GM10847 (cell line): ENCODE data around the gene S100Z.

Source experiments
- POLR2A ChIP-seq: IDR thresholded peaks from 2 replicates; pipeline ENCODE4 v1.6.1; 2011; ENCODE audit not compliant: insufficient read length; ENCODE audit errors: extremely low read depth

The S100Z gene

GRCh38 chr5:76859591-76860247, 9.9 kb downstream of the S100Z start:
- TF ChIP-seq POLR2A = no peak

- TF ChIP-seq POLR2A = no peak
Measured at GRCh38 chr5:76861612-76862011, 11.8 kb downstream of the S100Z start.

- no peak for TF ChIP-seq POLR2A
Measured at GRCh38 chr5:76863001-76863400, 13.2 kb downstream of the S100Z start.

- TF ChIP-seq POLR2A = no peak
Measured at GRCh38 chr5:76866503-76866902, 16.7 kb downstream of the S100Z start.

GRCh38 chr5:76867038-76867437, 17.2 kb downstream of the S100Z start:
- no peak for TF ChIP-seq POLR2A

GRCh38 chr5:76867827-76868693, 18.2 kb downstream of the S100Z start:
- no peak for TF ChIP-seq POLR2A

GRCh38 chr5:76870046-76870445, 20.2 kb downstream of the S100Z start:
- TF ChIP-seq POLR2A = no peak

GRCh38 chr5:76874088-76874581, 24.3 kb downstream of the S100Z start:
- no peak for TF ChIP-seq POLR2A

GRCh38 chr5:76888733-76889300, 39.0 kb downstream of the S100Z start:
- no peak for TF ChIP-seq POLR2A

GRCh38 chr5:76893294-76893693, 43.5 kb downstream of the S100Z start:
- TF ChIP-seq POLR2A = no peak

GRCh38 chr5:76896196-76896595, 46.4 kb downstream of the S100Z start:
- no peak for TF ChIP-seq POLR2A

- TF ChIP-seq POLR2A = no peak
Measured at GRCh38 chr5:76901522-76901921, 51.7 kb downstream of the S100Z start.

- TF ChIP-seq POLR2A = no peak
Measured at GRCh38 chr5:76908166-76908565, 58.4 kb downstream of the S100Z start.

GRCh38 chr5:76918539-76918938, 68.7 kb downstream of the S100Z start:
- TF ChIP-seq POLR2A = no peak

- no peak for TF ChIP-seq POLR2A
Measured at GRCh38 chr5:76920491-76920890, 70.7 kb downstream of the S100Z start.

- no peak for TF ChIP-seq POLR2A
Measured at GRCh38 chr5:76926329-76927105, 76.7 kb downstream of the S100Z start.

- no peak for TF ChIP-seq POLR2A
Measured at GRCh38 chr5:76927961-76928360, 78.1 kb downstream of the S100Z start.
